ENCODE data around the gene GLRX3.
A peak's percentile ranks its signal among the peaks of the same experiment; 100 is the strongest.
"Not testable (repeated sequence)": the region's sequence is repeated elsewhere in the genome, so short reads cannot be mapped to it uniquely, and the experiment has no call there.

GLRX3 gene

DNA sequence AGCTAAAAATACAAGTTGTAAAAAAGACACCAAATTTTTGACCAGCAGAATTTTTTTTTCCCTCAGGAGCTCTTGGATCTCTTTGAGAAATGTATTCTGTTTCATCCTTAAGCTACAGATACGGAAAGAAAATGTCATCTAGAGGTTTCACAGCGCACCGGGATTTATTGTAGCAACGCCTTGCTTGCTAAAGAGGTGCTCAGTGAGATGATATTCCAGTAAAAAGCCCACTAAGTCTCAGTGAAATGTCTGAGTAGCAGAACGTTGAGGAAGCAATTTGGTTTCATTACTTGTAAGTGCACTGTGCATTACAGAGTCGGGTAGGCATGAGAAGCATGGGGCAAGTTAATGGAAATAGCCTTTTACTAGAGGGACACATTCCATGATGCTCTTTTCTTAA, 62.5 kb downstream of the GLRX3 start:
- intact Hi-C loops (cut with DNase I) = no loop called here
- DNase-seq = no peak

DNA sequence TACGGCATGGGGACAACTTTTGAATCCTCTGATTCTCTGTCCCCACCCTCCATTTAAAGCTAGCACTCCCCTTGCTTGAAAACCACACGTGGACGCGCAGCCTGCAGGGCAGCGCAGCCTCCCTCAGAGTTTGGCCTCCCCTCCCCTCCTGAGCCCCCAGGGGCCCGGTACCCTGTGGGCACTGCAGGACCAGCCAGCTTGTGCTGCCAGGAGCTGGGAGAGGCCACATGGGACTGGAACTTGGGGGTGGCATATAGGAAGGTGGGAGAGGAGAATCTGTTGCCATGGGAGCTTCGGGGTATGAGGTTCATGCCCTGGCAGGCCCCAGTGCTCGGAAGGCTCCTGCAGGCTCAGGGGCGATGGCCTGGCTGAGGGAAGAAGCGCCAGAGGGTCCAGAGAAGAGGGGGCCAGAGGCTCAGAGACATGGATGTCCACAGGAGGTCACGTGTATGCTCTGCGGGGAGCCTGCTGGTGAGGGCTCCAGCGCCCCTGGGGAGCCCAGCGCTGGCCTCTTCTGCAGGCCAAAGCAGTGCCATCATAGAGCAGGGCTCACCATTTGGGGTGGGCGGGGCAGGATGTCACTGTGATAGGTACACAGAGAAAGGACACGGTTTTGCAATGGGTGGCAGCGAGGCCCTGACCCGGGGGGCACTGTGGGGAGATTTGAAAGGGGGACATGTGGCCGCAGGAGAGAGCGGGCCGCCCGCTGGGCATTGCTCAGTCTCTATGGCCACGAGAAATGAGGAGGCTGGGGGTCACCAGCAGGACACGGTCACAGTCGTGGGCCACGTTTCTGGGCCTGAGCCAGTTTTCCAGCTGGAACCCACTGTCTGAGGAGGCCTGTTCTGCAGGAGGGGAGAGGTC, 64.2 kb downstream of the GLRX3 start:
- intact Hi-C loops (cut with DNase I) = no loop called here
- DNase-seq = no peak

DNA sequence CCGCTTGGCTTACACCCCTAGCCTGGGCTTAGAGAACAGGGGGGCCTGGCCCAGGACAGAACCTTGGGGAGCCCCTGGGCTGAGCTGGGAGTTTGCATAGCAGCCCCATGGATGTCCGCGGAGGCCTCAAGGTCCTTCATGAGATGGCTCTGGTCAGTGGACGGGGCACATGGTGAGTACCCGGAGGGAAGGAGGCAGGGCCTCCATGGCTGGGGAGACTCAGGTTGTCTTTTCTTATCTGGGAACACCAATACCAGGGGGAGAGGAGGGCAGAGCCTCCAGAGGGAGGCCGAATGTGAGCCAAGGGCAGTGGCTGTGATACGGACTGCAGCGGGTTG, 64.8 kb downstream of the GLRX3 start:
- intact Hi-C loops (cut with DNase I) = no loop called here
- DNase-seq = no peak

DNA sequence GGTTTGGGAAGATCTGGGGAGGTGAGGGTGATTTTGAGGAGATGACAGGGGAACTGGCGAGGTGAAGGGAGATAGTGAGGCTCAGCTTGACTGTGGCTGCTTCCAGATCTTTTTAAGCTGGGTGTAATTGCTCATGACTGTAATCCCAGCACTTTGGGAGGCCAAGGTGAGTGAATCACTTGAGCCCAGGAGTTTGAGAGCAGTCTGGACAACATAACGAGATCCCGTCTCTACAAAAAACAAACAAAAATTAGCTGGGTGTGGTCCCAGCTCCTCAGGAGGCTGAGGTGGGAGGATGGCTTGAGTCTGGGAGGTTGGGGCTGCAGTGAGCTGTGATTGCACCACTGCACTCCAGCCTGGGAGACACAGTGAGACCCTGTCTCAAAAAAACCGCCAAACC, 66.0 kb downstream of the GLRX3 start:
- DNase-seq; intact Hi-C loops (cut with DNase I): not testable (repeated sequence)

DNA sequence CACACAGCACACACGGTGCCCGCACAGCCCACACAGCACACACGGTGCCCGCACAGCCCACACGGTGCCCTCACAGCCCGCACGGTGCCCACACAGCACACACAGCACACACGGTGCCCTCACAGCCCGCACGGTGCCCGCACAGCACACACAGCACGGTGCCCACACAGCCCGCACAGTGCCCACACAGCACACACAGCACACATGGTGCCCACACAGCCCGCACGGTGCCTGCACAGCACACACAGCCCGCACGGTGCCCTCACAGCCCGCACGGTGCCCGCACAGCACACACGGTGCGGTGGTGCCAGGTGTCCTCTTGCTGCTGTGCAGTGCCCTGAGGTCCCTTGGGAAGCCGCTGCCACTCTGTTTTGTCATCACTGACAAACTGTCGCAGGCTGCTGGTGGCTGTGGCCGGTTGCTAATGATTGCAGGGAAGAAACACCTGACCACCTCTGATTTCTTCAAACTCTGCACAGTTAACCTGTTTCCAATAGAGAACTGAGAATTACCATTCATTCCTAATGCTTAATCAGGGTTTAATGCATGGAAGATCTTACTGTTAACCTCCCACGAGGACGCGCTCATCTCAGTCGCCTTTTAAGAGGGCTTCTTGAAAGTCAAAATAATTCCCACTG, 66.9 kb downstream of the GLRX3 start:
- peak in 9 of 42 donors; percentile 9 to 47 (median 23) for DNase-seq
- intact Hi-C loops (cut with DNase I) = no loop called here

DNA sequence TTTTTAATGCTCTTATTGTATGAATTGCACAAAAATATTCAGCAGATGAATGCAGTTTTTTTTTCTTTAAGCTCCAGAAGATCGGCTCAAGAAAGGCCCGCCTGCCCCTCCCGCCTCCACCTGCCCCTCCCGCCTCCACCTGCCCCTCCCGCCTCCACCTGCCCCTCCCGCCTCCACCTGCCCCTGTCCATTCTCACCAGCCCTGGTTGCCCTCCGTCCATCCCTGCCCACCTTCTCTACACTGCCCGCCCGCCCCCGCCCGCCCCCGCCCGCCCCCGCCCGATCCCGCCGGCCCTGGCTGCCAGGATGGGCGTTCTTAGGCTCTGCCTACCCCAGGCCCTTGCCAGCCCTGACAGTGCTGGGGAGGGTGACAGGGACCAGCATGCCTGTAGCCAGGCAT, 67.4 kb downstream of the GLRX3 start:
- DNase-seq = no peak
- intact Hi-C loops (cut with DNase I) = no loop called here

DNA sequence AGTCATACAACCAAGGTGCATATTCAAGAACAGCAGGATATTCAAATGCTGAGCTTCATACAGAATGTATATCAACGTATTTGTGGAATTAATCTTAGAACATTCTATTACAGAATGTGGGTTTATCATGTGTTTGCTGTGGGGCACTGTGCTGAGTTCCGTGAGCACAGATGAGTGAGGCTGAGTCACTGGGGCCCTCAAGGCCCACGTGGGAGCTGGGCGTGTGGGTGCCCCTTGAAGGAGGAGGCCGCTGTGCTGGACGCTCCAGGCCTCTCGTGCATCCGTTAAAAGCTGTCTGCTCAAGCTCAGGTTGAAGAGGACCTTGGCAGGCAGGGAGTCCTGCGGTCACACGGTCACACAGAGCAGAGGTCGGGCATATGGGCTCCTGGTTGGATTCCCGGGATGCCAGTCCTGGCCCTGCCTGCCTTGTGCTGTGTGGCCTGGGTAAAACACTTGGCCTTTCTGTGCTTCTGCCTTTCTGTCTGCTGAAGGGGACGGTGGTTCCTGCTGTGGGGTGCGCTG, 70.1 kb downstream of the GLRX3 start:
- no peak for DNase-seq
- intact Hi-C loops (cut with DNase I) = no loop called here

DNA sequence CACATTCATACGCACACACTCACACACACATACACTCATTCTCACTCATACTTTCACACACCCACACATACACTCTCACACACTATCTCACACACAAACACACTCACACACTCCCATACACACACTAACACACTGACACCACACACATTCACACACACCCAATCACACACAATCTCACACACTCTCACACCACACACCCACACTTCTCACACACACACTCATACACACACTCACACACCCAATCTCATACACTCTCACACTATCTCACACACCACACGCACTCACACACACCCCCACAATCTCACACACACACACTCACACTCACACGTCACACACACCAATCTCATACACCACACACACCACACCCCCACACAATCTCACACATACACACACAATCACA, 71.0 kb downstream of the GLRX3 start:
- DNase-seq = no peak
- intact Hi-C loops (cut with DNase I) = no loop called here

DNA sequence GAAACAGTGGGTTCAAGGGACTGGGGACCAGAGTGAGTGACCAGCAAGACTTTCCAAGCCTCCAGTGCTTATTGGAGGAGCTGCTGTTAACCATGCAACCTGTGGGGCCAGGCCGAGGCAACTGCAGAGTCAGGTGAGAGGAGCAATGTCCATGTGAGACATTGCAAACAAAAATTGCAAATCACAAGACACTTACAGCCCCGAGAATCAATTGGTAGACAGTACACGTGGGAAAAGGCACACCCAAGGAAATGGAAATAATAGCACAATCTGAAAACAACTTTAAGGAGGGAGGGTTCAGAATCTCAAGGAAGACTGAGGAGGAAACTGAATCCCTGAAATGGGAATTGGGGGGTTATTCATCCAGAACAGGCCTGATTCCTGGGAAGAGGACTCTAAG, 72.6 kb downstream of the GLRX3 start:
- no peak for DNase-seq
- intact Hi-C loops (cut with DNase I) = no loop called here

DNA sequence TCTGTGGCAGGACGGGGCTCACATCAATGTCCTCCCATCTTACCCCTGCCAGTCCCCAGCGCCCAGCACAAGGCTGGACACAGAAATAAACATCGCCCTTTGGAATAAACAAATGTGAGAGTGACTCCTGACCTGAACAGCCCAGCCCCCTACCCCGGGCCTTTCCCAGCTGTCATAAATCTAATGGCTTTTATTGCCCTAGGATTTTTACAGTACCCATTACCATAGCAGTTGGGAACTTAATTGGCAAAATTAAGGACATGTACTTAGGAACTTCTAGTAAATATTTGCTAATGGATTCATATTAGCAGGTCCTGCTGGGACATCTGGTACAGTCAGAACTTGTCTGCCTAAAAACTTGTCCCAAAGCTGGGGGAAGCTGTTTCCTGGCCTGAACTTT, 76.6 kb downstream of the GLRX3 start:
- intact Hi-C loops (cut with DNase I) = no loop called here
- no peak for DNase-seq

DNA sequence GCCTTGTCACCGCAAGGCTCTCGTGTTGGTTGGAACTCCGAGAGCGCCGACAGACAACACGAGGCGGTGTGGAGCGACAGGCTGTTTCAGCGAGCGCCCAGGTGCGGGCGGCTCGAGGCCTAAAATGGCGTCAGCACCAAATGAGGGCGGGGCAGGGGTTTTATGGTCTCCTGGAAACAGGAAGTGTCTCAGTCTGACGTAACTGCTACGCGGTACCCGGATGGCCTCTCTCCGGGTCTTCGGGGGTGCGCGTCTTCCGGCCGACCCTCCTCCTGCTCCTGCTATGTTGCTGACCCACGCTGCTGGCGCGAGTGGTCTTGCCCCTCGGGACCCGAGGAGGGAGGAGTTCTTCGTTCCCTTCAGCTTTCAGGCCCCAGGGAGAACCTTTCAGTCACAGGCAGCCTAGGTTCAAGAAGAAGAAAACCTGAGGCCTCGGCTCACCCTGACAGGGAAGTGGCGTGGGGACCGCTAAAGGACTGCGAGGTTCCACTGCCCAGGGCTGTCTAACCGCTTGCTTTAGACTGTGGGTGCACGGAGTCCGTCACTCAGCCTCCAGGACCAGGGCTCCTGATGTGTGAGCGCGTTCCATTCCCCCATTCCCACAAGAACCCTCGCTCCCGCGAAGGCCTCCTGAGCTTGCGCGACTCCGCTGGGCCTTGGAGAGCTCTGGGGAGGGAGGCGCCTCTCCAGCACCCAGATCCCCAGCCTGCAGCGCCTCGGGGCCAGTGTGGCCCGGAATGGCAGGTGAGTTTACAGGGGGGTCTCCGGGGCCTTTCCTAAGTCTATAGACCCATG, 77.3 kb downstream of the GLRX3 start:
- DNase-seq = peak in 1 of 42 donors; percentile 13
- intact Hi-C loops (cut with DNase I) = no loop called here

DNA sequence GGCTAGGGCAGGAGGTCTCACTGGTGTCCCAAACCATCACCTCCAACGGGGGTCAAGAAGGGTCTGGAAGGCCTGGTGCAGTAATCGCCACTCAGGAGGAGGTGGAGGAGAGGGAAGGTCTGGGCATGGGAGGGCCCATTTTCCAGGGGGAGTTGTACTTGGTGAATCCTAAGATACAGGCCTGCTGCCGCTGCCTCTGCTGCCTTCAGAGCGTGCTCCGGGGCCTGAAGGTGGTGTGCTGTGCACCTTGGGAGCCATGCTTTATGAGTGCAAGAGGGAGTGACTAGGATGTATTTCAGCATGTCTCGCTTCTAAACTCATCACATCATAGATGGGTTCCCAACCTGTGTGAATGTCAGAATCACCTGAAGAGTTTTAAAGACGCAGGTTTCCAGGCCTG, 78.2 kb downstream of the GLRX3 start:
- peak in 1 of 42 donors; percentile 9 for DNase-seq
- intact Hi-C loops (cut with DNase I) = no loop called here

DNA sequence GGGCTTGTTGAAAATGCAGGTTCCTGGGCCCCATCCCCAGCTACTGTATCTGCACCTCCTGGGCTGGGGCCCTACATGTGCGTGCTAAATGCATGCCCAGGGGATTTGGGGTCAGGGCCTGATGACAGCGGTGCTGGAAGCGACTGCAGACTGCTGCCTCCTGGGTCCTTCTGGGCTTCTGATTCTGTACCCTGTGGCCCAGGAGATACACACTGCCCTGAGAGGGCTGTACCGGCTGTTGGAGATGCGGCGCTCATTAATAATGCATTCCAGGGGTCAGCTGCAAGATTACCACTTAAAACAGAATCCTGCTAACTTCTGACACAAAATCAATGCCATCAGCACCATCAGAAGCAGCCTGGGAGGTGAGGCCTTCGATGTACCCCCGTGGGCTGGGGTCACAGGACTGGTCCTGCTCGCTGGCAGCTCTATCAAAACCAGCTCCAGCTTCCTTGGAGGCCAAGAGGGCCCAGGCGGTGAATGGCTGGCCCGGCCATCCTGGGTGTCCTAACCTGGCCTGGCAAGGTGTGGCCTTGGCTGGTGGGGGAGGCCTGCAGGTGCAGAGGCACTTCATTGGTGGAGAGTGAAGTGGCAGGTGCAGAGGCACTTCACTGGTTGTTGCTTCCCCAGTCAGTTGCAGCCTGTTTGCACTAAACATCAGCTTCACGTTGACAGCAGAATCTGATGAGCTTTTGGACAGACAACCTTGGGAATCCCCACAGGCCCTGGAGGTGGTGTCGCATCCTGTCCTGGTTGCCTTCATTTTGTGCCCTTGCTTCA, 79.2 kb downstream of the GLRX3 start:
- intact Hi-C loops (cut with DNase I) = no loop called here
- peak in 1 of 42 donors; percentile 19 for DNase-seq

DNA sequence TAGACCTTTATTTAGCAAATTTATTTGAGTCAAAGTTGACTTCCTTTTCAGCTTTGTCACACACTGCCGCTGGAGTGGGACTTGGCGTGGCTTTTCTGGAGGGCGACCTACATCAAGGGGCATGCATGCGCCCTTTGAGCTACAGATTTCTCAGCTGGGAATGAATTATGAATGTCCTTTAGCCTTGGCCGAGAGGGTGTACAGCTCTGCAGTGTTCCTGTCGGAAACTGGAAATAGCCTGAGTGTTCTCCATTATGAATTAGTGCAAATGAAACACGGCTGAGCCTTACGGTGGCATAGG, 79.7 kb downstream of the GLRX3 start:
- peak in 3 of 42 donors; percentile 8 to 31 (median 9) for DNase-seq
- intact Hi-C loops (cut with DNase I) = no loop called here

DNA sequence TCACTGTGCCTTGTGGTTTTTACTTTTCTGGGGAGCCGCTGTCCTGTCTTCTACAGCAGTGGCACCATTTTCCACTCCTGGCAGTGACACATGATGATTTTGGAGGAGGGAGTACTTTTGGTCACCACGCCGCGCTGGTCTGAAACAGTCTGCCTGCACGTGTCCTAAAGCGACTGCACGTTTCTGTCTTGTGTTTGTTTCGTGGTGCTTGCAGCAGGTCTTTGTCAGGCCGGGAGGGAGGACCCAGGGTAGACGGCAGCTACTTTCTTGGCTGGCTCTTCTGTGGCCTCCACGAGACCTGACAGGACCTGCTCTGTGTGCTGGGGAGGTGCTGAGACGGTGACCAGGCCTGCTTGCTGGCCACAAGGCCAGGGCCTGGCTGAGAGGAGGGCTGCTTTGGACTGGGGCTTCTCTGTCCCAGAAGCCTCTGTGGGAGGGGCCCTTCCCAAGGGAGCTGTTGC, 82.0 kb downstream of the GLRX3 start:
- intact Hi-C loops (cut with DNase I) = no loop called here
- DNase-seq = peak in 2 of 42 donors; percentile 5 to 30

DNA sequence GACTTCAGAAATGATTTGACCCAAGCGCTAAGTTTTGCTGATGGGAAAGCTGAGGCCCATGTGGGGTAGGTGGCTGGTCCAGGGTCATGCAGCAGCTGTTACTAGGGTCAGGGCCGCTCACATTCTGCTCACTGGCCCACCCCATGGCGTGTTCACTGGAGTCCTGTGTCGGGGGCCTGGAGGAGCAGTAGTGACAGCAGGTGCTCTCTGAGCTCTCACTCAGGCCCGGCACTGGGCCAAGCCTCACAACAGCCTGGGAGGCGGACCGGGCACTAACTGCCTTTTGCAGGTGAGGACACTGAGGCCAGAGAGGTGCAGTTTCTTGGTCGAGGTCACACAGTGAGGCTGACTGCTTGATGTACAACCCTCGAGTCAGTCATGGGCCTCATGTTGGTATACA, 82.7 kb downstream of the GLRX3 start:
- intact Hi-C loops (cut with DNase I) = no loop called here
- DNase-seq = peak in 3 of 42 donors; percentile 11 to 39 (median 30)

DNA sequence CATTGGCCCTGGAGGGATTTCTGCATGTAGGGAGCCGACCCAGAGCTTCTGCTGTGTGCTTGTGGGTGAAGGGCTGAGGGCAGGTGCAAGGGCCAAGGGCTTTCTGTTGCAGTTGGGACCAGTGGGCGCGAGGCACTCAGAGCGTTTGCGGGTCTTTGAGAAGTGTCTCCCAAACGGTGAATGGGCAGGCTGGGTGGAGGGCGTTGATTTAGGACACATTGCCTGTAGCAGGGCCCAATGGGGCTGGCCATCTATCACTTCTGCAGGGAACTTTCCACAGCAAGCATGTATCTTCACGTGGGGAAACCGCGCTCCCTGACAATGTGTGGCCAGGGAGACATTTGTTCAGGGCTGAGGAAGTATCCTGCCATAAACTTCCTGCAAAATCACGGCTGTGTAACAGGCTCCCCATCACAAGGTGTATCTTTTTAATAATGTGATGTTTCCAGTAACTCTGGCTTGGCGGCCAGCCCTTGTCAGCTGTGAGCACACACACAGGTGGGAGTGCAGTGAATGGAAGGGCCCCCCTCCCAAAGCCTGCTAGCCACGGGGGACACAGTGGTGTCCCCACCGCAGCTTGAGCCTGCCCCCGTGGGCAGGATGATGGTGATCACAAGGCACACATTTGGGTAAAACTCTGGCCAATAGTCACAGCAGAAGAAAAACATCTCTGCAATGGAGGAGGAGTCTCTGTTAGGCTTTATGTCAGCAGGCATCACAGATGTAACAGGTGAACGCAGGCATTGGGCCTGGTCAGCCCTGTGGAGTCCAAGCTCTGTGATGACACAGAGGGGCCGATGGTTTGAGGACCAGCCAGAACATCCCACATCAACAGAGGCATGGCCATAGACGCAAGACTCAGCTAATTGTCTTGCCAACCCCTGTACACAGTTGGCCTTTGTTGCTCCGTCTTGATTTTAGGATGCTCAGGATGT, 84.3 kb downstream of the GLRX3 start:
- peak in 3 of 42 donors; percentile 5 to 38 (median 24) for DNase-seq
- intact Hi-C loops (cut with DNase I) = no loop called here

All from head of caudate nucleus (tissue), 42 donors.